Measurements from ENCODE around the gene AXL.

GRCh38 chr19:41295499-41295898 is 76.5 kb downstream of the AXL start:
- TF ChIP-seq CTCF (IDR thresholded peaks at IDR 0.05; ENCODE audit: control extremely low read depth in 1 of 3, insufficient read depth in 1 of 3, low read depth in 1 of 3, low read length in 3 of 3) (no peak), TEAD4 (IDR thresholded peaks at IDR 0.05; ENCODE audit: low read depth, low read length) (no peak), ASH2L (IDR thresholded peaks at IDR 0.05; ENCODE audit: low read length) (no peak), CBX8 (IDR thresholded peaks at IDR 0.05; ENCODE audit: borderline replicate concordance, low read depth, low read length) (no peak), JUN (IDR thresholded peaks at IDR 0.05; ENCODE audit: low read depth, low read length) (no peak), ZNF274 (IDR thresholded peaks at IDR 0.05; ENCODE audit: borderline replicate concordance, extremely low read depth, low read length) (no peak), EP300 (IDR thresholded peaks at IDR 0.05; ENCODE audit: borderline replicate concordance in 1 of 2, low read depth in 2 of 2, low read length in 2 of 2) (no peak)

Data from H1 (cell line).